Mononuclear cell (primary cell): Measurements from ENCODE around the gene PIGZ. TPM values are rescaled to one million over a fixed set of nuclear protein-coding genes. Genes with fewer than 3 reads are reported as not detected.

Experiments used
- H3K27me3 ChIP-seq: 2 replicates; pipeline ENCODE4 v1.6.0; 2011; ENCODE audit warnings: low read length, control low read depth; ENCODE audit not compliant: insufficient read depth
- H3K4me1 ChIP-seq: 2 replicates; pipeline ENCODE4 v1.5.1; 2011; ENCODE audit warnings: mild to moderate bottlenecking, low read length, control low read depth; ENCODE audit not compliant: insufficient read depth
- H3K4me3 ChIP-seq: 2 replicates; pipeline ENCODE4 v1.5.1; 2011; ENCODE audit warnings: mild to moderate bottlenecking, low read length, moderate library complexity
- H3K9me3 ChIP-seq: 2 replicates; pipeline ENCODE4 v1.5.1; 2011; ENCODE audit warnings: low read depth, mild to moderate bottlenecking, control low read depth, low read length
- total RNA-seq: library from RNA; depleted of rRNA; stranded (reverse); fragments of >200 nt; gene quantifications from one replicate; pipeline ENCODE4 v1.2.3, GENCODE V29; 2012

PIGZ gene
- total RNA-seq, 1 donor: 1.0 TPM

GRCh38 chr3:197006860-197007259 lies 38.2 kb upstream of the PIGZ start:
- no peak overlapping the region for H3K4me3 ChIP-seq
- no peaks in the 10 kb centered on the region for H3K27me3 ChIP-seq
- peaks cover 12% of the 10 kb centered on the region for H3K4me1 ChIP-seq
- H3K9me3 ChIP-seq: no peaks in the 10 kb centered on the region

GRCh38 chr3:197006446-197006845 lies 37.8 kb upstream of the PIGZ start:
- no peaks in the 10 kb centered on the region for H3K9me3 ChIP-seq
- H3K27me3 ChIP-seq: no peaks in the 10 kb centered on the region
- no peak overlapping the region for H3K4me3 ChIP-seq
- H3K4me1 ChIP-seq: peaks cover 13% of the 10 kb centered on the region

- H3K27me3 ChIP-seq: no peaks in the 10 kb centered on the region
- H3K4me3 ChIP-seq: peak overlapping the region; percentile 8
- no peaks in the 10 kb centered on the region for H3K9me3 ChIP-seq
- H3K4me1 ChIP-seq: peaks cover 13% of the 10 kb centered on the region
Observed at GRCh38 chr3:197003461-197004385, 35.1 kb upstream of the PIGZ start.

- H3K27me3 ChIP-seq: no peaks in the 10 kb centered on the region
- peak overlapping the region; percentile 37 for H3K4me3 ChIP-seq
- no peaks in the 10 kb centered on the region for H3K9me3 ChIP-seq
- peaks cover 13% of the 10 kb centered on the region for H3K4me1 ChIP-seq
Observed at GRCh38 chr3:197002701-197003454, 34.2 kb upstream of the PIGZ start.

GRCh38 chr3:197001972-197002700 lies 33.5 kb upstream of the PIGZ start:
- Histone ChIP-seq H3K27me3 (no peaks in the 10 kb centered on the region), H3K9me3 (no peaks in the 10 kb centered on the region), H3K4me1 (peaks cover 13% of the 10 kb centered on the region), H3K4me3 (peak overlapping the region; percentile 37)

GRCh38 chr3:197001106-197001971 lies 32.7 kb upstream of the PIGZ start:
- peaks cover 13% of the 10 kb centered on the region for H3K4me1 ChIP-seq
- no peak overlapping the region for H3K4me3 ChIP-seq
- H3K27me3 ChIP-seq: no peaks in the 10 kb centered on the region
- H3K9me3 ChIP-seq: no peaks in the 10 kb centered on the region

- Histone ChIP-seq H3K27me3 (no peaks in the 10 kb centered on the region), H3K4me3 (no peak overlapping the region), H3K4me1 (peaks cover 13% of the 10 kb centered on the region), H3K9me3 (no peaks in the 10 kb centered on the region)
Observed at GRCh38 chr3:197000211-197000610, 31.6 kb upstream of the PIGZ start.

GRCh38 chr3:196998966-196999760 lies 30.5 kb upstream of the PIGZ start:
- no peaks in the 10 kb centered on the region for H3K27me3 ChIP-seq
- H3K9me3 ChIP-seq: no peaks in the 10 kb centered on the region
- no peak overlapping the region for H3K4me3 ChIP-seq
- peaks cover 11% of the 10 kb centered on the region for H3K4me1 ChIP-seq

- H3K4me3 ChIP-seq: no peak overlapping the region
- H3K4me1 ChIP-seq: peaks cover 3% of the 10 kb centered on the region
- no peaks in the 10 kb centered on the region for H3K27me3 ChIP-seq
- no peaks in the 10 kb centered on the region for H3K9me3 ChIP-seq
Observed at GRCh38 chr3:196997311-196997710, 28.7 kb upstream of the PIGZ start.

GRCh38 chr3:196996454-196997265 lies 28.0 kb upstream of the PIGZ start:
- H3K27me3 ChIP-seq: no peaks in the 10 kb centered on the region
- no peak overlapping the region for H3K4me3 ChIP-seq
- H3K4me1 ChIP-seq: no peaks in the 10 kb centered on the region
- H3K9me3 ChIP-seq: no peaks in the 10 kb centered on the region

- Histone ChIP-seq H3K4me3 (no peak overlapping the region), H3K9me3 (no peaks in the 10 kb centered on the region), H3K27me3 (no peaks in the 10 kb centered on the region), H3K4me1 (no peaks in the 10 kb centered on the region)
Observed at GRCh38 chr3:196995646-196996355, 27.2 kb upstream of the PIGZ start.

GRCh38 chr3:196995027-196995426 lies 26.4 kb upstream of the PIGZ start:
- no peaks in the 10 kb centered on the region for H3K27me3 ChIP-seq
- H3K4me1 ChIP-seq: no peaks in the 10 kb centered on the region
- no peaks in the 10 kb centered on the region for H3K9me3 ChIP-seq
- H3K4me3 ChIP-seq: no peak overlapping the region
